ENCODE measurements around the gene PARP3. TPM values are rescaled to one million over a fixed set of nuclear protein-coding genes. Genes with fewer than 3 reads are reported as not detected.
"Not testable (repeated sequence)": the region's sequence is repeated elsewhere in the genome, so short reads cannot be mapped to it uniquely, and the experiment has no call there.

PARP3 gene
- total RNA-seq = 6.2 TPM

DNA sequence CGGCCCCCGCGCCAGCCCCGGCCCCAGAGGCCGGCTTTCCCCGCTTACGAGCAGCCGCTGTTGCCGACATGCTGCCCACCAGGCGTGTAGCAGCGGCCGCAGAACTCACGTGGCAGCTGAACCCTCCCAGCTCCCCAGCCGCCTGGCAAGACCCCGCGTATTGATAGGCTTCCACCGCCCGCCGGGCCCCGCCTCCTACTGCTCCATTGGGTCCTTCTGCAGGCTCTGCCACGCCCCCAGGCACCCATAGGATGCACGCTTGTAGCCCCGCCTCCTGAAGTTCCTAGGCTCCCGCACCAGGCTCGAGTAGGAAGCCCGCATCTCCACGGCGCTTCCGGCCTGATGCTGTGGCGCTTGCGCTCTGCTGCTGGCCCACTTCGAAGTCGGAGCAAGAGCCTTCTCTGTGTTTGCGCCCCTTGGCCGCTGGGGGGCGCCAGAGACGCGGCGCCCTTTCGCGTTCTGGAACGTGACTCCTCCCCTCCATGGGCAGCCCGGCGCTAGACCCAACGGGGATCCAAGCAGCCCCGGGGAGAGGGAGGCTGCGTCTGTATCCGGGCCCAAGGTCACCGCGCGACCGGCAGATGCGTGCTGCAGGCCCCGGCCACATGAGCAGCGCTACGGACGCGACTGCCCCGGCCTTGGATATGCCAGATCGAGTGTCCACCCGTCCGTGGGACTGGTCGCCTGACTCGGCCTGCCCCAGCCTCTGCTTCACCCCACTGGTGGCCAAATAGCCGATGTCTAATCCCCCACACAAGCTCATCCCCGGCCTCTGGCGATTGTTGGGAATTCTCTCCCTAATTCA is at the start of gene PARP3, which contains the start of gene RRP9:
TSS of gene PARP3 (plus strand) at position 566 of the 805 bp plus-strand sequence. CDS start 993 bp downstream, outside the sequence.
TSS of gene RRP9 (minus strand) at position 107 of the 805 bp plus-strand sequence. CDS start at position 70, 37 bp downstream.
- Histone ChIP-seq H3K9me3 (ENCODE audit: low read depth, low read length) (no peaks in the 10 kb centered on the region), H3K4me1 (ENCODE audit: insufficient read depth, low read length) (peaks cover 27% of the 10 kb centered on the region), H3K4me3 (ENCODE audit: low read length) (peak within 1 kb of the TSS; percentile 73), H3K27me3 (ENCODE audit: insufficient read depth, low read length) (no peaks in the 10 kb centered on the region)

DNA sequence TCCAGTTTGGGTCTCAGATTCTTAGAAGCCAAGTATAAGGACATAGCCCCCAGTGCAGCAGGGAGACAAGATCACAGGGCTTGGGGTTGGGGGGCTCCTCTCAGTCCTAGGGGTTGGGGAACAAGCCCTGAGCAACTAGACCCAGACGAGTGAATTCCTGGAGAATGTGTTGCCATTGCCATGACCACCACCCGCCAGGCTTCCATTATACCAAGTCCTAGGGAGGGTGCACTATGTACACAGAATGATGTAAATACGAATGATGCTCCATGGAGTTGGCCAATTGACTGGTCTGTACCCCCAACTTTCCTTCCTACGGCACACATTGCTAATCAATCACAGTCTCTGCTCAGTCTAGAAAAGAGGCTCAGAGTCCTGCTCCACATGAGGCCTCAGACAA is 47.8 kb upstream of the PARP3 start:
- H3K9me3 ChIP-seq (ENCODE audit: low read depth, low read length) = no peaks in the 10 kb centered on the region
- no peaks in the 10 kb centered on the region for H3K4me1 ChIP-seq (ENCODE audit: insufficient read depth, low read length)
- no peak overlapping the region for H3K4me3 ChIP-seq (ENCODE audit: low read length)
- H3K27me3 ChIP-seq (ENCODE audit: insufficient read depth, low read length) = peaks cover 3% of the 10 kb centered on the region

DNA sequence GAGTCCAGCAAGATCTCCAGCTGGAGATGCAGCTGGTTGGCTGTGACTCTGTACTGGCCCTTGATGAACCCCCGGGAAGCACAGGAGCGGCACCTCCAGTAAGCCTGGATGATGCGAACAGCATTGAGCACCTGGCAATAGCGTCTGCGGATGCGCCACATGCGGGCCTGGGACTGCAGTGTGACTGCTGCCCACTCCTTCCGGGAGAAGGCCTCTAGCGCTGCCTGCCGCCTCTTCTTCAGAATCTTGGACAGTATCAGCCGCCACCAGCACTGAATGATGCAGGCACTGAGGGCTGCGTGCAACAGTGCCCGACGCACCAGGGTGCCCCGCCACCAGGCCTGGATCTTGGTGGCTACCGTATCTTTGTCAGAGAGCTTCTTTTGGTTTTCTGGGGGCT is 47.2 kb upstream of the PARP3 start:
- Histone ChIP-seq H3K4me1 (ENCODE audit: insufficient read depth, low read length) (no peaks in the 10 kb centered on the region), H3K9me3 (ENCODE audit: low read depth, low read length) (no peaks in the 10 kb centered on the region), H3K4me3 (ENCODE audit: low read length) (no peak overlapping the region), H3K27me3 (ENCODE audit: insufficient read depth, low read length) (peaks cover 3% of the 10 kb centered on the region)

DNA sequence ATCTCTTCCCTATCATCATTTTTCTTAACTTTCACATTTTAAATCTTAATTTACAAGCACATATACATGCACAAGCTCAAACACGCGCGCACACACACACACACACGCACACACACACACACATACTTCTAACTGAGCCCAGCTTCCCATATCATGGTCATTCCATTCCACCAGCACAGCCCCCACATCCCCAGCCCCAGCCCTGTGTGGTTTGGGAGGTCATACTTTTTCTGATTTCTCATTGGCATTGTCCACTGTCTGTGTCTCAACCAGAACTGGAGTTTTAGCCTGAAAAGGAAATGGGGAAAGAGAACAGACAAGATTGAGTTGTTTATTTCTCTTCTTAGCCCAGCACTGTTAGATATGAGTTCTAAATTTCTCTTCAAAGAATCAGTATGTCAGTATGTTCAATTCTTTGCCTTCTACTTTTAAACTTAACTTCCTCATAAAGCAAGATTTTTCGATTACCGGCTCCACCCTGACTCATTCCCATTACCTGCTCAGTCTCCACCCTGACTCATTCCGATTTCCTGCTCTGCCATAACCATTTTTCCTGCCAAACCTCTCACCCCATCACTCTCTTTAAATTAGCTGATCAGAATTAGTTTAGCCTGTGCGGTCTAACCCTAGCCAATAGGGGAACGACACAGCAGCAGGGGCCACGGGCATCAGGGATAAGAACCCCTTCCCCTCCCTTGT is 45.4 kb upstream of the PARP3 start:
- Histone ChIP-seq H3K27me3 (ENCODE audit: insufficient read depth, low read length) (peaks cover 3% of the 10 kb centered on the region), H3K4me1 (ENCODE audit: insufficient read depth, low read length) (no peaks in the 10 kb centered on the region), H3K9me3 (ENCODE audit: low read depth, low read length) (no peaks in the 10 kb centered on the region), H3K4me3 (ENCODE audit: low read length) (no peak overlapping the region)

DNA sequence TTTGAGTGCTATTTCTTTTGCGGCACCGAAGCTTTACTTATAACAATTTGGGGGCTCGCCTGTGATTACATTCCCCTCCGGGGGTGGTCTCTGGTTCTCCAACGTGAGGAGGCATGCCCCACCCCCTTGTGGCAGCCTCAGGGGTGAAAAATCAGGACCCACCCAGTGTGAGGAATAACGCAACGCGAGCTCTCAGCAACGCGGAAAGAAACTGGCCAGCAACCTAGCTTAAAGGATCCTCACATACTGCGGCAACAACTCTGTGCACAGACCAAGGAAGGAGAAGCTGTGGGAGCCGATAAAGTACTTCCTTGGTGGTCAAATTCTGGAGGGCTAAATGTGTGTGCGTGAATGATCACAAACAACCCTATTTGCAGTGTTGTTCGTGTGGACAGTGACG is 44.8 kb upstream of the PARP3 start:
- Histone ChIP-seq H3K4me3 (ENCODE audit: low read length) (no peak overlapping the region), H3K27me3 (ENCODE audit: insufficient read depth, low read length) (peaks cover 3% of the 10 kb centered on the region), H3K9me3 (ENCODE audit: low read depth, low read length) (no peaks in the 10 kb centered on the region), H3K4me1 (ENCODE audit: insufficient read depth, low read length) (no peaks in the 10 kb centered on the region)

DNA sequence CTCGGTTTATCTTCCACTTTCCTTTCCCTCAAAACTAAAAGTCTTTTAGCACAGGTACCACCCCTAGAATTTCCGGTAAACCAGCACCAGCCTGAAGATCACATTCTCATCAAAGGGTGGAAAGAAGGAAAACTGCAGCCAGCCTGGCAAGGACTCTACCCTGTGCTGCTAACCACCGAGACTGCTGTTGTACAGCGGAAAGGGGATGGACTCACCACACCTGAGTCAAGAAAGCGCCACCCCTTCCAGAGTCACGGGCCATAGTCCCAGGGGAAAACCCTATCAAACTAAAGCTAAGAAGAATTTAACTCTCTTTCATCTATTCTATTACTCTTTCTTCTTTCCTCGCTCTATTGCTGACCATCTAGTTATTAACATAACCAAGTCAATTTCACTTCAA is 42.1 kb upstream of the PARP3 start:
- not testable (repeated sequence) for H3K27me3 ChIP-seq (ENCODE audit: insufficient read depth, low read length); H3K9me3 ChIP-seq (ENCODE audit: low read depth, low read length); H3K4me3 ChIP-seq (ENCODE audit: low read length); H3K4me1 ChIP-seq (ENCODE audit: insufficient read depth, low read length)

DNA sequence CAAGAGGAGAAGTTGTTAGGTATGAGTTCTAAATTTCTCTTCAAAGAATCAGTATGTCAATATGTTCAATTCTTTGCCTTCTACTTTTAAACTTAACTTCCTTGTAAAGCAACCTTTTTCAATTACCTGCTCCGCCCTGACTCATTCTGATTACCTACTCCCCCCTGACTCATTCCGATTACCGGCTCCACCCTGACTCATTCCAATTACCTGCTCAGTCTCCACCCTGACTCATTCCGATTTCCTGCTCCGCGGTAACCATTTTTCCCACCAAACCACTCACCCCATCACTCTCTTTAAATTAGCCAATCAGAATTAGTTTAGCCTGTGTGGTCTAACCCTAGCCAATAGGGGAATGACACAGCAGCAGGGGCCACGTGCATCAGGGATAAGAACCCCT is 39.8 kb upstream of the PARP3 start:
- H3K27me3 ChIP-seq (ENCODE audit: insufficient read depth, low read length); H3K9me3 ChIP-seq (ENCODE audit: low read depth, low read length); H3K4me3 ChIP-seq (ENCODE audit: low read length); H3K4me1 ChIP-seq (ENCODE audit: insufficient read depth, low read length): not testable (repeated sequence)

DNA sequence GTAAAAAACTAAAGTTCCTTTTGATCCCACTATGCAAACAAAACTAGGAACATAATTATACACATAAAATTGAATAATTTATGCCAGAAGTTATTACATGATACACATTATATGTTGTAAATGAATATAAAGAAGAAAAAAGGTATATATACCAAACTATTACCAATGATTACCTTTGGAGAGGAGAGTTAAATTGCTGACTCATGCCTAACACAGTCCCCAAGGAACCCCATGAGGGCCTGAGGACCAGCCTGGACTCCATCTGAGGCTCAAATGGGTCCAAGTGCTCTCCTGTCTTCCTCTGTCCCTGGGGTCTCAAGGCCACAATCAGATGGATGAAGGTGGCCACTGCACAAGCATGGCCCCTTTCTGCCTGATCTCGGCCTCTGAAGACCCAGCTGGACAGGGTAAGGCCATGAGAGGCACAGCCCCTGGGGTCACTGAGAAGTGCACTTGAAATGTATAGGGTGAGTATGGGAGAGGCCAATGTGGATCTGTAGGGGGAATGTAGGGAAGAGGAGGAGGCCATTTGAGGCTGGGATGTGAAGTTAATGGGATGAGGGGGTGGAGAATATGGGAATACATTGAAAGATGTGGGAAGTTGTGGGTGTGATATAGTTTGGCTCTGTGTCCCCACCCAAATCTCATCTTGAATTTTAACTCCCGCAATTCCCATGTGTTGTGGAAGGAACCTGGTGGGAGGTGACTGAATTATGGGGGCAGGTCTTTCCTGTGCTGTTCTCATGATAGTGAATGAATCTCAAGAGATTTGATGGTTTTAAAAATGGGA is 37.9 kb upstream of the PARP3 start:
- Histone ChIP-seq H3K27me3 (ENCODE audit: insufficient read depth, low read length) (no peaks in the 10 kb centered on the region), H3K4me1 (ENCODE audit: insufficient read depth, low read length) (no peaks in the 10 kb centered on the region), H3K4me3 (ENCODE audit: low read length) (no peak overlapping the region), H3K9me3 (ENCODE audit: low read depth, low read length) (no peaks in the 10 kb centered on the region)

DNA sequence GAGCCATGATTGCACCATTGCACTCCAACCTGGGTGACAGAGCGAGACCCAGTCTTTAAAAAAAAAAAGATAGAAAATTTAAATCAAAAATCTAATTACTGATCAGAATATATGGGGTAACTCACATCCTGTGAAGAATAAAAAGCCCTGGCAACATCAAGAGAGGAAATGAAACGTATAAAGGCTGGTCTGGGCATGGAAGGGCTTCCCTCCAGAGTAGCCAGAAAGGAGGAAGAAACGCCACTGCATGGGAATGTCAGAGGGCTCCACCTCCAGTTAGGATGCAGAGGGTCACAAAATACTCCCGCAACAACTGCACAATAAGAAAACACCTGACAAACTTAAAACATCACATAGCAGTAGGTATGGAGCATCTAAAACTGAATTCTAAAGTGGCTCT is 34.1 kb upstream of the PARP3 start:
- H3K9me3 ChIP-seq (ENCODE audit: low read depth, low read length) = no peaks in the 10 kb centered on the region
- no peaks in the 10 kb centered on the region for H3K27me3 ChIP-seq (ENCODE audit: insufficient read depth, low read length)
- no peaks in the 10 kb centered on the region for H3K4me1 ChIP-seq (ENCODE audit: insufficient read depth, low read length)
- H3K4me3 ChIP-seq (ENCODE audit: low read length) = no peak overlapping the region

DNA sequence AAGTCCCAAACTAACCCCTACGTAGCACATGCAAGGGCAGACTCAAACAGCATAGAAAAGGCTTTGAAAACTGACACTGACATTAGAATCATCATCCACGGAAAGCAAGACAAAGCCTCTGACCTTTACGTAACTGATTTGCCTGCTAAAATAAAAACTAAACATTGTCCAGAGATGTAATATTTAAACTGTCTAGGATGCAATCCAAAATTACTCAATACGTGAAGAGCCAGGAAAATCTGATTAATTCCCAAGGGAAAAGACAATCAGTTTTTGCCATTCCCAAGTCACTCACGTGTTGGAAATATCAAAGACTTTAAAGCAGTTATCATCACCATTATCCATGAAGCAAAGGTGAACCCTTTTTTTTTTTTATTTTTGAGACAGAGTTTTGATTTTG is 25.7 kb upstream of the PARP3 start:
- H3K27me3 ChIP-seq (ENCODE audit: insufficient read depth, low read length) = no peaks in the 10 kb centered on the region
- H3K4me3 ChIP-seq (ENCODE audit: low read length) = no peak overlapping the region
- no peaks in the 10 kb centered on the region for H3K9me3 ChIP-seq (ENCODE audit: low read depth, low read length)
- H3K4me1 ChIP-seq (ENCODE audit: insufficient read depth, low read length) = no peaks in the 10 kb centered on the region

DNA sequence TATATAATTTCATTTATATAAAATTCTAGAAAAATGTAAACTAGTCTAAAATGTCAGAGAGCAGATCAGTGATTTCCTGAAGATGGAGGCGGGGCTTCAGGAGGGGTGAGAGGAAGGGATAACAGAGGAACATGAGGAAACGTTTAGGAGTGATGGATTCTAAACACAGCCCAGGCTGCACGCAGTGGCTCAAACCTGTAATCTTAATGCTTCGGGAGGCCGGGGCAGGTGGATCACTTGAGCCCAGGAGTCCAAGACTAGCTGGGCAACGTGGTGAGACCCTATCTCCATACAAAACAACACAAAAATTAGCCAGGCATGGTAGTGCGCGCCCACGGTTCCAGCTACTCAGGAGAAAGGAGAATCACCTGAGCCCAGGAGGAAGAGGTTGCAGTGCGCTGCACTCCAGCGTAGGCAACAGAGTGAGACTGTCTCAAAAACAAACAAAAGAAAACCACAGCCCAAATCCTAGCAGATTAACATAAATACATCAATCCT is 21.0 kb upstream of the PARP3 start:
- Histone ChIP-seq H3K4me3 (ENCODE audit: low read length) (no peak overlapping the region), H3K4me1 (ENCODE audit: insufficient read depth, low read length) (no peaks in the 10 kb centered on the region), H3K27me3 (ENCODE audit: insufficient read depth, low read length) (no peaks in the 10 kb centered on the region), H3K9me3 (ENCODE audit: low read depth, low read length) (no peaks in the 10 kb centered on the region)

DNA sequence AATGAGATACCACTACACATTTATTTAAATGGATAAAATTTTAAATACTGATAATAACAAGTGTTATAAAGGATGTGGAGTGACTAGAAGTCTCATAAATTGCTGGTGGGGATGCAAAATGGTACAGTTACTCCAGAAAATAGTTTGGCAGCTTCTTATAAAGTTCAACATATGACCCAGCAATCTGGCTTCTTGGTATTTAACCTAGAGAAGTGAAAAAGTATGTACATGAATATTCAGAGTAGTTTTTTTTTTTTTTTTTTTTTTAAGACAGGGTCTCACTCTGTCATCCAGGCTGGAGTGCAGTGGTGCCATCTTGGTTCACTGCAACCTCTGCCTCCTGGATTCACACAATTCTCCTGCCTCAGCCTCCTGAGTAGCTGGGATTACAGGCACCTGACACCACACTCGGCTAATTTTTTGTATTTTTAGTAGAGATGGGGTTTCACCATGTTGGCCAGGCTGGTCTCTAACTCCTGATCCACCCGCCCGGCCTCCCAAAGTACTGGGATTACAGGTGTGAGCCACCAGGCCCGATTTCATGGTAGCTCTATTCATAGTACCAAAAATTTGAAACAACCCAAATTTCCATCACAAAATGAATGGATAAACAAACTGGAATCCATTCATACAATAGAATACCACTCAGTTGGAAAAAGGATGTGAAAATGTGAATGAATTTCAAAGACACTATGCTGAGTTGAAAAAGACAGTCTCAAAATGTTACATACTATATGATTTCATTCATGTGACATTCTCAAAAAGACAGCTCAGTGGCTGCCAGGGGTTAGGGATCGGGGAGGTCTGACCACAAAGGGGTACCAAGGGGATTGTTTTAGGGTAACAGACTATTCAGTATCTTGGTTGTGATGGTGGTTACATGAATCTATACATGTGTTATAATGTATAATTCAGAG is 14.8 kb upstream of the PARP3 start:
- no peaks in the 10 kb centered on the region for H3K27me3 ChIP-seq (ENCODE audit: insufficient read depth, low read length)

DNA sequence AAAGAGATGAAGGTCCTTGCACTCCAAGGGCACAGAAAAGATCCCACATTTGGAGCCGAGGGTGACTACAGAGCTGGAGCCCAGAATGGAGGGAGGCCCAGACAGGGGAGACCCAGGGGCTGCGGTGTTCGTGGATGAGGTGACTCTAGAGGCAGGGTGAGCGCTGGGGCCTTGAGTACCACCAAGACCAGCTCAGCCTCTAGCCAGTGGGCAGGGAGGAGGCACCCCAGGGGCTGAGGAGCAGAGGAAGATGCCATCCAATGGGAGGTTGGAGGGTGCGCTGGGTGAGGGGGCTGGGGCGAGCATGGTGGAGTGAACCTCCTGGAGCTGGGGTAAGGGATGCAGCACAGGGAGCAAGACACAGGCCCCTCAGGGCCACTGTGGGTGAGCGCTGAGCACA is 13.7 kb upstream of the PARP3 start:
- no peaks in the 10 kb centered on the region for H3K9me3 ChIP-seq (ENCODE audit: low read depth, low read length)
- no peaks in the 10 kb centered on the region for H3K27me3 ChIP-seq (ENCODE audit: insufficient read depth, low read length)
- no peak overlapping the region for H3K4me3 ChIP-seq (ENCODE audit: low read length)
- H3K4me1 ChIP-seq (ENCODE audit: insufficient read depth, low read length) = no peaks in the 10 kb centered on the region

More for the DNA sequence above, 14.8 kb upstream of the PARP3 start:
- Histone ChIP-seq H3K9me3 (ENCODE audit: low read depth, low read length) (no peaks in the 10 kb centered on the region), H3K4me3 (ENCODE audit: low read length) (no peak overlapping the region), H3K4me1 (ENCODE audit: insufficient read depth, low read length) (no peaks in the 10 kb centered on the region)

DNA sequence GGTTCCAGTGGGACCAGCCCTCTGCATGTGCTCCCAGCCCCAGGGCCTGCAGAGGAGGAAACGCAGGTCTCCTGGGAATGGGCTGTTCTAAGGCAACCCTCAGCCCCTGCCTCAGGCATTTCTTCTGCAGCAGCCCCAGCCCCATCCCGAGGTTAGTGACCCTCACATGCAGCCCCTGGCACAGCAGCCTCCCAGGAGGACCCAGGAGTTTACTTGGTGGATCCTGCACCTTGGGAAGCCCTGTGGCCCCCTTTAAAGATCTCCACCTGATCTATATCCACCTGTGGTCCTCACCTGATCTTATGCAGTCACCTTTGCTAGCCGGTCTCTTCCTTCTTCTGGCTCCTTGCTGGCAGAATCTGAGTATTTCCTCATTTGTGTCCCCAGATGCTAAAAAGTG is 13.2 kb upstream of the PARP3 start:
- not testable (repeated sequence) for H3K4me3 ChIP-seq (ENCODE audit: low read length); H3K4me1 ChIP-seq (ENCODE audit: insufficient read depth, low read length); H3K9me3 ChIP-seq (ENCODE audit: low read depth, low read length); H3K27me3 ChIP-seq (ENCODE audit: insufficient read depth, low read length)
